LoVo (cell line): ENCODE measurements around the gene LAMB3.
A peak's percentile ranks its signal among the peaks of the same experiment; 100 is the strongest.
"Not testable (repeated sequence)": the region's sequence is repeated elsewhere in the genome, so short reads cannot be mapped to it uniquely, and the experiment has no call there.

ENCODE experiments used
- DNase-seq: peaks from one replicate; pipeline ENCODE4 v3.0.0-alpha.2; 2016; ENCODE audit warnings: low spot score

LAMB3 gene

DNA sequence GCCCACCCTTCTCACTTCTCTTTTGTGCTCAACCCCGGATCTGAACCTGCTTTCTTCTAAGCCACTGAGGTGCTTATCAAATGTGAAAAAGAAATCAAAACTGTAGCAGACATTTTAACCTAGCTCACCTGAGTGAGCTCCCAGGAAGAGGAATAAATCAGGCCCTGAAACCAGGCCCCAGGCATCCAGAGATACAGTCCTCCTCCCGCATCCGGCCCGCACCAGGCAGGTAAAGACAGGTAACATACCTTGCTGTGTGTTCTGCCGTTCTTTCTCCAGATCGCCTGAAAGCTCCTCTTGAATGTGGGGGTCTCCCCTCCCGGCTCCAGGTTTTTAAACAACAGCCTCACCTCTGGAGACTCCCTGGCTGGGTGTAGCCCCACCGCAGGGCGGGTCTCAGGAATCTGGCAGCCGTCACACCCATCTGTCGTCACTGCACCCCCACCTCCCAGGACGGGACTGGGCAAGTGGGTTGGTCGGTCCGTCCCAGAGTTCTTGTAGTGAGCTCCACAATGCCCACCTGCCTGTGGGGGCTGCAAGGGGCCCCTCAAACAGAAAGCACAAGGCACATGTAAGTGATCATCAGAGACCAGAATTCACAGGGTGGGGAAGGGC, at the start of gene LAMB3:
Gene LAMB3, minus strand, starts transcription at position 305 of the 615 bp plus-strand sequence. CDS start 1,481 bp downstream, outside the sequence.
- peak; percentile 90 for DNase-seq

DNA sequence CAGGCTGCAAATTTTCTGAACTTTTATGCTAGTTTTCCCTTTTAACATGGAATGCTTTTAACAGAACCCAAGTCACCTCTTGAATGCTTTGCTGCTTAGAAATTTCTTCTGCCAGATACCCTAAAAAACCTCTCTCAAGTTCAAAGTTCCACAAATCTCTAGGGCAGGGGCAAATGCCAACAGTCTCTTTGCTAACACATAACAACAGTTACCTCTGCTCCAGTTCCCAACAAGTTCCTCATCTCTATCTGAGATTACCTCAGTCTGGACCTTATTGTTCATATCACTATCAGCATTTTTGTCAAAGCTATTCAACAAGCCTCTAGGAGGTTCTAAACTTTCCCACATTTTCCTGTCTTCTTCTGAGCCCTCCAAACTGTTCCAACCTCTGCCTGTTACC, 48.5 kb upstream of the LAMB3 start:
- DNase-seq: not testable (repeated sequence)

DNA sequence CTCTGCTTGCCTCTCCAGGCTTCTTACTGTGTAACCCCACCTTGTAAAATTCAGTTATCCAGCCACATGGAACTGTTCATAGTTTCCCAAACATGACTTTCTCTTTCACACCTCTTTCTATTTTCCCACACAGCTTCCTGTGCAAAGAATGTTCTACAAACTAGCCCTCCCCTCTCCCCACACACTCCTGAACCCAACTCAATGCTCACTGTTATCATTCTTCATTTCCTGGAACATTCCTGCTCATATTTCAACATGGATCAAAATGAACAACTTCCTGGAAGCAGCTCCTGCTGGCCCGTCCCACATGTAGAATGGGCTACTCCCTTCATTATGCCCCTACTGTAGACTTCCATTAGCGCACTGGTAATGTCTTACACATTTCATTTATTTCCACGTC, 44.9 kb upstream of the LAMB3 start:
- DNase-seq: no peak

DNA sequence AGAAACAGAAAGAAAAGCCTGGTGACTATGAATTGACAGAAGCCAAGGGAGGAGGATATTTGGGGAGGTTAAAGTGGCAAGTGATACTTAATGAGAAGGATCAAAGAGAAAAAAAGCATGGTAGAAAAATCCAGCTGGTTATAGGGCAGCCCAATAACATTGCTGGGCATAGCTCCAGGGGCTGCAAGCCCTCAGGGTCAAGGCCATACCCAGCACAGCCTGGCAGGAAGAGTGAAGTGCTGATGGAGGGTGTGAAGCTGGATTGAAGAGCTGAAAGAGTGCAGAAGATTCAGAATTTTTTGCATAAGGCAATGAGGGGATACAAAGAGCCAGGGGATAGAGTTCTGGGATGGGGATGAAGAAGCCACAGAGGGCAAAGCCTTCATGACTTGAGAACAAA, 44.4 kb upstream of the LAMB3 start:
- no peak for DNase-seq

DNA sequence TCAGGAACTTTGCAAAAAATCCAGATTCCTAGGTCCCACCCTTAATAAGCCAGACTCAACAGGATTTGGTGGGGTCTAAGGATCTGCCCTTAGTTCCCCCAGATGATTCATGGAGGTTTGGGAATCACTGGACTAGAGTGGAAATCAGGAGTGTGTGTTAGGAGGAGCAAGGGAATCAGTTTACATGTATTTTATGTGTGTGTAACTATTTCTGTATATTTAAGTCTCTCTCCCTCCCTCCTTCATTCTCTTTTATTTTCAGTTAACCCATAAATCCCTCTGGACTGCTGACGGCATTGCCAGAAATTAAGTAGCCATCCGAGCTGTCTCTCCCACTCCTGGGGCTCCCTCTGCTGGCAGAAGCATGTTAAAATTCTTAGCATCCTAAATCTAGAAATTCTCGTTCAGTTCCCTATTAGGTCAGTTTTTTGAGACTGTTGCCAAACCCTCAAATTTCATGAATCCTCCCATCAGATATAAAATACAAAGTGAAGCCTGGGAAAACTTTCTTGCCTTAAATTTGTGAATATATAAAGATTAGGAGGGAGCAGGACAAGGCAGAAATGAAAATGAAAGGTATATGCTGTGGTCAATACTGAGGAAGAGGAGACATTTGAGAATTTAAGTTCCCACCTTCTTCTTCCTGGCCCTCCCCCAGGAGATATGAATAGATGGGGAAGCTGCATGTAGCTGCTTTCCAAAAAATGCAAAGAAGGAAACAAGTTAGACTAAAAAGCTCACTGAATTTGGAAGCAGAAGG, 40.7 kb upstream of the LAMB3 start:
- peak; percentile 73 for DNase-seq

DNA sequence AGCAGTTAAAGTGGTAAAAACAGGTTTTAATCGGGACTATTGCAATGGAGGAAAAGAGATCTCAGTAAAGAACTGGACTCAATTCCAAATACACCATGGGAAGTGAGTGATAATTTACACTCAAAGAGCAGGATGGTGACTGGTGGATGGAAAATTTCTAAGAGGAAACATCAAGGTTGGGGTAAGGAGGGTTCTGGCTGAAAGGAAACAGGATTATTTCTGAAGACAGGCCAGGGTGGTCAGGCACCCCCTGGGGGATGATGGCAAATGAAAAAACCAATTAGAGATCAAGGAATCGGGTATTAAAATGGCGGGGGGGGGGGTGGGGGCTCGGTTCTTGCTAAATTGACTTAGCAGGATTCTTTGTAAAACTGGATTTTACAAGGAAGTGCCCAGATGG, 40.1 kb upstream of the LAMB3 start:
- DNase-seq: no peak

DNA sequence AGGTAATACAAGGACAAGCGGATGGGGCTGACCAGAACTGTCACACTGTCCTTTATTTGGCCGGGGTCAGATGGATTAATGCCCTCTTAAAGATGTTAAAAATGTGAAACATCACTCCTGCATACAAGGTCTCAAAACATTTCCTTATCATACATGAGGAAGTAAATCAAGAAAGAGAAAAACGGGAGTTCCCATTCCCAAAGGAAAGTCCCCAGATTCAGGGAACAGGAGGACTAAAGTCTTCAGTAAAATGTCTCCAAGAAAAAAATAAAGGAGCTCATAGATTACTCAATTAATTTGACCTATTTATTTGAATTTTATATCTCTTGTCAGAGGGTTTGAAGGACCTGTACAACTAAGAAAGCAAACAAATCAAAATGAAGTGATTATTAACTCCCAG, 39.0 kb upstream of the LAMB3 start:
- no peak for DNase-seq

DNA sequence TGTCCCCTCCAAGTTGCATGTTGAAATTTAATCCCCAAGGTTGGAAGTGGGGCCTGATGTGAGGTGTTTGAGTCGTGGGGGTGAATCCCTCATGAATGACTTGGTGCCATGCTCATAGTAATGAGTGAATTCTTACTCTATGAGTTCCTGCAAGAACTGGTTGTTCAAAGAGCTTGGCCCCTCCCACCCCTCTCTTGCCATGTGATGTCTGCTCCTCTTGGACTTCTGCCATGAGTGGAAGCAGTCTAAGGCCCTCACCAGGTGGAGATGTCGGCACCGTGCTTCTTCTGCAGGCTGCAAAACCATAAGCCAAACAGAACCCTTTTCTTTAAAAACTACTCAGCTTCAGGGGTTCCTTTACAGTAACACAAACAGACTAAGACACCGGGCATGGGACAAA, 37.3 kb upstream of the LAMB3 start:
- DNase-seq: peak; percentile 24

DNA sequence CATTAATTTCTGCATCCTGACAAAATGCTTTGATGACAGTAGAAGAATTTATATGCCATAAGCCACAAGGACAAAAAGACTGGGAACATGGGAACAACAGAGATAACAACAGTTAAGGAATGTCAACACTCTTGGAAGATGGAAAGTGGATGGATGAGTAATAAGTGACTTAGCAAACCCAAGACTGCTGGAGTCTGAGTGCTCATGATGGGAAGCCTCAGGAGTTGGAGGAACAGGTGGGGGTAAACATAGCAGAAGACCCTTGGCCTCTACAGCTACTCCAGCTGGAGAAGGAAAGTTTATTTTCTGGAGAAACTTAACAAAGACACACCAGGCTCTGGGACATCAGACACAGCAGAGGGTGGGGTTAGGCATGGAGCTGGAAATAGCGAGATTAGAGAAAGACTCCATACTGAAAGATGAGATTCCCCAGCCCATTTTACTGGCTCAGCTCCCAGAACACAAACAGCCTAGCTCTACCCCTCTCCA, 36.6 kb upstream of the LAMB3 start:
- peak; percentile 54 for DNase-seq

DNA sequence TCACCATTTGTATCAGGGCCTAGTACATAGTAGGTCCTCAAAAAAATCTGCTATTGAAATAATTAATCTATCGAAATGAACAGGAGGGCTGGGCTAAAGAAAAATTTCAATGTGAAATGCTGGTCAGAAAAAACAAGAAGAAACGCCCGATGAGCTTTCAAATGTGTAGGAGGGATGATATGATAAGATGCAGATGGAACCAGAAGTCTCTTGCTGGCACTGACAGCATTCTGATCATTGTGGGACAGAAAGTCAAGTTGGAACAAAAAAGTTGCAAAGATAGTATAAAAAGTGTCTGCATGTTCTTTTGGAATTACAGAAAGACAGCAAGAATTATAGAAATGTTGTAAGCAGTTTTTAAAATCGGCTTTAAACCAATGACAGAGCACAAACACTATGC, 34.1 kb upstream of the LAMB3 start:
- DNase-seq: no peak

DNA sequence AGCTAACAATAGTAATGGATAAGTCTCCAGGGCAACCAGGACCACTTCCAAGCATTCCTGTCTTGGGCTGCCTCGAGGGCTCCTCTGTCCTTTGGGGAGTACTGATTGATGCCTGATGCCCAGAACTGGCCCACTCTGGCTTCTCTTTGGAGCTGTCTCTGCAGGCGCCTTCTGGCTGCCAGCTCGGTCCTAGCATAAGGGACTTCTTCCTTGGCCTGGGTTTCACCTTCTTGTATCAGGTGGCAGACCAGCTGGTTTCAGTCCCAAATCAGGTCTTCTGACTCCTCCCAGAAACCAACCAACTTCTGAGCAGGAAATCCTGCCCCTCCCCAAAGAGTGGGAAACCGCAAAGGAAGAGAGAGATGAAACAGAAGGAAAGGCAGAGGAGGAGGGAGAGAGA, 33.6 kb upstream of the LAMB3 start:
- no peak for DNase-seq

DNA sequence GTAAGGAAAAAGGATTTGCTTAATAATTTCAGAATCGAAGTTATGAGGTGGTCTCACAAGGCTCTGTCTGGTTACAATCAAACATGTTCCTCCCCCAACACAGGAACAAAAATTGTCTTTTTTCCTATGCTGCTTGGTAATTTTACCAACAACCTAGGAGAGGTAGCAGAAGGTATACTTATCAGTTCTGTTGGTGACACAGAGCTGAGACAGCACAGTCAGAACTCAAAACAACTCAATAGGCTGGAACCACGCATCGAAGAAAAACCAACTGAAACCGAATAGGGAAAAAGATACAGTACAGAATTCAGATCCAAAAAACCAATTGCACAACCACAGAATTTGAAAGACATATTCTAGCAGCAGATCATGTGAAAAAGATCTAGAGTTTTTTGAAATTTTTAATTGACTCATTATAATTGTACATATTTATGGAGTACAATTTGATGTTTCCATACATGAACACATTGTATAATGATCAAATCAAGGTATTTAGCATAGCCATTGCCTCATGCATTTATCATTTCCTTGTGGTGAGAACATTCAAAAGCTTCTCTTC, 26.8 kb upstream of the LAMB3 start:
- no peak for DNase-seq

DNA sequence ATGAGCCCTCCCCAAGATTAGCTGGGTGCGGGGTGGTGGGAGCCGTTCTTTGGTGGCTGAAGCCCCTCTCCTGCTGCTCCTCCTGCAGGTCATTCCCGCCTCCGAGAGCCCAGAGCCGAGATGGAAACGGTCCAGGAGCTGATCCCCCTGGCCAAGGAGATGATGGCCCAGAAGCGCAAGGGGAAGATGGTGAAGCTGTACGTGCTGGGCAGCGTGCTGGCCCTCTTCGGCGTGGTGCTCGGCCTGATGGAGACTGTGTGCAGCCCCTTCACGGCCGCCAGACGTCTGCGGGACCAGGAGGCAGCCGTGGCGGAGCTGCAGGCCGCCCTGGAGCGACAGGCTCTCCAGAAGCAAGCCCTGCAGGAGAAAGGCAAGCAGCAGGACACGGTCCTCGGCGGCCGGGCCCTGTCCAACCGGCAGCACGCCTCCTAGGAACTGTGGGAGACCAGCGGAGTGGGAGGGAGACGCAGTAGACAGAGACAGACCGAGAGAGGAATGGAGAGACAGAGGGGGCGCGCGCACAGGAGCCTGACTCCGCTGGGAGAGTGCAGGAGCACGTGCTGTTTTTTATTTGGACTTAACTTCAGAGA, 23.4 kb upstream of the LAMB3 start:
- no peak for DNase-seq

DNA sequence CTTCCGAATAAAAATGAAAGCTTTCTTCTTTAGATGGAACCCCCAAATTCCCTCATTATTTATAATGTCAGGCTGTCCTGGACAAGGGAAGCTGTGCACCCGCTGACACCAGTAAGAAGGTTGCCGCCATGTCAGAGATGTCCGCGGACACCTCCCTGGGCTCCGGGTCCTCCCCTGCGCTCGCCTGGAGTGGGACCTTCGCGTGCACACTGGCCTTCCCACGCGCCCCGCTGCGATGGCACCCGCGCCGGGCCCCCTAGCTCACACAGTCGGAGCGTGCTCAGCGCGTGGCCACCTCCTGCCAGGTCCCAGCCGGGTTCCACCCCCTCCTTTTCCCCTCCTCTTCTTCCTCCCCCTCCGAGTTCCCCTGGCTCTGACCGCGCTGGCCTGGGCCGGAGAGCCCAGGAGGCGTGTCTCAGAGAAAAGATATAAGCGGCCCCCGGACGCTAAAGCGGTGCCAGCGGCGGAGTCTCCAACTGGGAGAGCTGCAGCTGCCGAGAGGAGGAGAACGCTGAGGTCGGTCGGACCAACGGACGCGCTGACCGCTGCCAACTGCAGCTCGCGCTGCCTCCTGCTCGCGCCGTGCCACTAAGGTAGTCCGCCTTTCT, 22.8 kb upstream of the LAMB3 start, which contains the start of gene G0S2:
Gene G0S2, plus strand, starts transcription at position 456 of the 608 bp plus-strand sequence. CDS start 273 bp downstream, outside the sequence.
- DNase-seq: no peak

DNA sequence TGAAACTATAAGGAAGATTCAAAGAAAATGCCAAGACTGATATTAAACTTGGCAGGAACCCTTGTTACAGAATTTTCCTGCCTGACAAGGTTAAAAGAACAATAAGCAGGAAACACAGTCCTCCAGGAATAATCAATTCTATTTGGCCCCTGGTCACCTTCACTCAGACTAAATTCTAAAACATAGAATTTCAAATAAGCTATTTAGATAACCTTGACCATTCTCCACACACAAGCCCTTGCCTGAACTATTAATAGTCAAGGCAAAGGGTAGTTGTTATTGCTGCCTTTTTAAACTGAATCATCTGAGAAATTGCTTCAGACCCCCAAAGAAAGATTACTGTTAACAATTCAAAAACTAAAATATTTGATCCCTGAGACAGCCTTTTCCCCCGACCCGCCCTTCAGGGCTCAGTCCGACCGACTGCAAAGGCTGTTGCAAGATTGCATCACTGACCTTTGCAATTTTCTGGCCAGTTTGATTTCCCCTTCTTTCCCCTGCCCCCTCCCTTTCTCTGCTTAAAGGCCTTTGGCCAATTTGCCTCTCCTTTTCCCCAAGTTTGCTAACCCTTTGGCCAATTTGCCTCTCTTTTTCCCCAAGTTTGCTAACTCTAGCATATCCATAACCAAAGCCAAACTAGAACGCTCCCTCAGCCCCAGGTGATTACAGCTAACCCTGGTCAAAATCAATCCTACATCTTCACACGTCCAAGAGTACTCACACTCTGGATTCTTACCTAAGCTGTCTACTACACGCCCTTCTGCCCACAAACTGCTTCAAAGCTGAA, 21.6 kb upstream of the LAMB3 start:
- DNase-seq: no peak

DNA sequence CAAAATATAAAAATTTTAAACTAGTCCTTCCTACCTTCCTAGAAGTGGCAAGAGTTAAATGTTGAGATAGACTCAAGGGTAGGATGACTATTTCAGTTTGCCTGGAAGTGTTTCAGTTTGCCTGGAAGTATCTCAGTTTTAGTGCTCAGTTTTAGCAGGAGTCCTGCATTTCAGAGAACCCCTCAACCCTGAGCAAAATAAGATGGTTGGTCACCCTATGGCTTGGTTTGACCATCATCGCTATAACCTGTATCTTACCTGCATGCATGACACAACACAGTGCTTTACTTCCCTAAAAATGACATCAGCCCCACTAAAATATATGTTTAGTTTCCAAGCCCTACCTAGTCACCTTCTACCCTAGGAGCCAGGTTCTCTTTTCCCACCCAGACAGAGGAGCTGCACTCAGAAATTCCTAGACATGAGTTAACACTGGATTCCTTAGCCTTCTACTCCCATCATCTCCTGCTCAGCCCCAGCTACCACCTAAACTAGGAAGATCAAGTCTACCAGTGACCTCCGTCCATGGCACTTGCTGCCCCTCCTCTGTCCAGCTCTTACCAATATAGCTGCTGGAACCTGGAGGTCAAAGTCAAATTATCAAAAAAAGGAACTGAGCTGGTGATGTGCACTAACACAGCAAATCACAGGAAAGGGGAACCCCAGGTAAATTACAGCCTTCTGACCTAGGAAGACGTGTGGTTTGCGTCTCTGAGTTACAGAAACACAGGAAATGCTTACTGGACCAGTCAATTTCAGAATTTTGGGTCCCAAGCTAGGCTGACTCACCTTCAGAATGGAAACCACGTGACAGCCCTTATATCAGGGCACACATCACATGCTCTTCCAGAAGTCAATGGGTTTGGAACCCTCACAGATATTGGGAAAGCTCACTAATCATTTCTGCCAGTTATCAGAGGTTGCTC, 20.7 kb upstream of the LAMB3 start:
- no peak for DNase-seq

DNA sequence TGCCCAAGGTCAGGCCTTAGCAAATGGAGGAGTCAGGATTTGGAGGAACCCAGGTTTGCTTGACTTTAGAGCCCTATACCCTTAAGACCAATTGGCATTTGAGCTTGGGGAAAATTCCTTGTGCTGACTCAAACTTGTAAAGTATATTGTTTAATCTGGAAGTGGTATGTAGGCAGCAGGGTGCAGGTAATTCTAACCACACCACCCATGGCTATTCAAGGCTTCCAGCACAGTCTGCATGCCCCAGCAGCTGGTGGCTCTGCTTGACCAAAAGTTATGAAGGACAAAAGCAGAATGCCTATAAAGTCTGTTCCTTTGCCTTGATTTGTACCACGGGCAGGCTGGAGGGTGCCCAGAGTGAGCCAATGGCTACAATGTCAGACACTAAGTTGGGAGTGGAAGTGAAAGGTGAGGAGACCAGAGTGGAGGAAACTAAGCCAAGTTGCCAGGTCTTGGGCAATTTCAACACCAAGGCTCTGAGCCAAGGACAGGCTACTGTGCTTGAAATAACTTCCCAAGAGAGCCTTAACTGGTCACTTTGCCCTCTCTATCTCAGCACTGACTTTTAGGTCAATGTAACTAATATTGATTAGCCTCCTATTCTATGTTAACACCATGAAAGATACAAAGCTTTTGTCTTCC, 18.3 kb upstream of the LAMB3 start:
- DNase-seq: peak; percentile 52

DNA sequence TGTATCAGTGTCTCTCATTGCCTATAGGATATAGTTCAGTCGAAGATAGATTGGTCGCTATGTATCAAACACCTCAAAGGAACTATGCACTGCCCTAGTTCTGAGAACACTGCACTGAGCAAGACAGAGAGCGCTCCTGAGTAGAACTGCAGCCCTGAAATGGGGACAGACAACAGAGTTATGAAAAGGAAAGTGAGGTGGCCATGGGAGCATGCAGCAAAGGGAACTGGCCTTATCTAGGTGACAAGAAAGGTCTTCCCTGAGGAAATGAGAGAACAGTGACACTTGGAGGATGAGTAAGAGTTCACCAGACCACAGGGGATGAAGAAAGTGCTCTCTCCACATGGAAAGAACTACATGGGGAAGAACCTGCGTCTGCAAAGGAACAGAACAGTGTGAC, 15.5 kb upstream of the LAMB3 start:
- no peak for DNase-seq

DNA sequence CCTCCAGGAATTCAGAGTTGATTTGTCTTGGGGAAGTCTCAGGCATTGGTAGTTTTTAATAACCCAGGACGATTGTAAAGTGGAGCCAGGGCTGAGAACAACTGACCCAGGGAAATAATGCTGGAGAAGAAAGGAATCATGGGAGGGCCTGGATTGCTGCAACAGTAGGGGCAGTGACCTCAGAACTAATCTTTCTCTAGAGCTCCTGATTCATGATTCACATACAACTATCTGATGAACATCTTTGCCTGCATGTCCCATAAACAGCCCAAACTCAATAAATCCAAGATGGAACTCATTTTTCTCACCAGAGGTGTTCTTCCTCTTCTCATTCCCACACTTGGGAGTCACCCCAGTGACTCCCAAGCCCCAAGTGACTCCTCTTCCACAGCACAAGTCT, 14.9 kb upstream of the LAMB3 start:
- no peak for DNase-seq

DNA sequence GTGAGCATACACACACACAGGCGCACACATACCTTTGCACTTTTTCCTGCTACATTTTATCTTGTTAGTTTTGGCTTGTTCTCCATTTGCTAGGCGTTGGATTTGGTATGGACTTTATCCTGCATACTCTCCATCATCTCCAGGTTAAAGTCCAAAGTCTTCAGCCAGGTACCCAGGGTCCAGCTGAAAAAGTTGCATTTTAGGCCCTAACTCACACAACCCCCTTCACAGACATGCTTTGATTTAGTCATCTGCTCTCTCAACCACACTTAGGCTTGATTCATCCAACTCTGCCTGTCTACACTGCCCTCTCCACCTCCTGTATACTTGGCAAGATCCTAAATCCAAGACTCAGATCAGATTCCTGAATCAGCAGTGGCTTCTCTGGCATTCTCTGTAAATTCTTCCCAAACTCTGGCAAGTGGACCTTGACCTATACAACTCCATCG, 10.7 kb upstream of the LAMB3 start:
- DNase-seq: no peak
